Upper lobe of left lung (tissue), 4 donors: ENCODE data around the gene ADD3.

Experiments used
- CTCF ChIP-seq, 6 experiments: fragments of 450-650 bp in 4 of 6; fragments of 200-600 bp in 2 of 6; sonication (generic) in 2 of 6; IDR thresholded peaks; one replicate each; pipeline ENCODE4 v1.5.1; 2016 to 2019; ENCODE audit warnings: antibody characterized with exemption in 6 of 6
- EP300 ChIP-seq, 4 donors: sonication (generic); formaldehyde crosslinking; IDR thresholded peaks; one replicate each; pipeline ENCODE4 v1.5.1; 2017; ENCODE audit warnings: antibody characterized with exemption in 4 of 4, control low read depth in 2 of 4
- POLR2A ChIP-seq, 4 donors: fragments of 450-650 bp; IDR thresholded peaks; one replicate each; pipeline ENCODE4 v1.5.1; 2016 to 2017; ENCODE audit warnings: antibody characterized with exemption in 4 of 4, mild to moderate bottlenecking in 2 of 4
- POLR2AphosphoS5 ChIP-seq, 2 donors: sonication (generic); formaldehyde crosslinking; IDR thresholded peaks; one replicate each; pipeline ENCODE4 v1.5.1; 2017; ENCODE audit warnings: antibody characterized with exemption in 2 of 2

- no peak for TF ChIP-seq CTCF (IDR thresholded peaks at IDR 0.05)
- no peak for TF ChIP-seq POLR2A (IDR thresholded peaks at IDR 0.05)
- no peak for TF ChIP-seq POLR2AphosphoS5 (IDR thresholded peaks at IDR 0.05)
- TF ChIP-seq EP300 (IDR thresholded peaks at IDR 0.05) = no peak
Observed at GRCh38 chr10:110056822-110057221, 49.0 kb downstream of the ADD3 start.
